ENCODE data around the gene FAM200A. TPM values are rescaled to one million over a fixed set of nuclear protein-coding genes. Genes with fewer than 3 reads are reported as not detected.
A peak's percentile ranks its signal among the peaks of the same experiment; 100 is the strongest.
"Not testable (repeated sequence)": the region's sequence is repeated elsewhere in the genome, so short reads cannot be mapped to it uniquely, and the experiment has no call there.

Gene FAM200A
- total and polyA plus RNA-seq, 5 donors from 2014 or later, result 3.1 to 10.8 (median 5.0) TPM

- no peak for DNase-seq
- H3K9me3 ChIP-seq (ENCODE audit: control insufficient read depth in 2 of 2, low read length in 2 of 2), result no peaks in the 10 kb centered on the region
- peak; percentile 59 to 61 for ATAC-seq (ENCODE audit: low read depth in 2 of 2)
These were observed 6.0 kb upstream of the FAM200A start for GRCh38 chr7:99557940-99558305.

DNA sequence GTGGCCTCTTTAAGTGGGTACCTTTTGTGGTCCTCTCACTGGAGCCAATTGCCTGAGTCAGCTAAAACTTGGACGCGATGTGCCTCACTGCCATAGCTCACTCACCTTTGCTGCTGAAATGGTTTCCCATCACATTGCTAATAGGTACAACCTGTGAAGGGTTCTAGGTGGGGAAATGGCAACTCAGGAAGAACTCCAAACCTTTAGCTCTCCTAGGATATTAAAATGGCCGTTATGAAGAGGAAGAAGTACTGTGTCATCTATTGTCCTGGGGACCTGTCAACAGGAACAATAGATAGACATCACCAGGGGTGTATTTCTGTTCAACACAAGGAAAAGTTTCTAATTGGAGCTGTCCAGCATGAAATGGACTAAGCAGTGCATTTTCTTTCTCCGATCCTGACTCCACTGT is 5.3 kb upstream of the FAM200A start:
- peaks cover 47% of the 10 kb centered on the region for H3K4me1 ChIP-seq (ENCODE audit: control insufficient read depth, insufficient read depth, low read length, poor library complexity, severe bottlenecking)
- no peaks in the 10 kb centered on the region for H3K9me3 ChIP-seq (ENCODE audit: control insufficient read depth in 2 of 2, low read length in 2 of 2)
- peak in 1 of 3 donors; percentile 16 for DNase-seq
- peaks cover 35% of the 10 kb centered on the region for H3K36me3 ChIP-seq (ENCODE audit: control insufficient read depth, insufficient read depth, low read length)
- H3K4me1 Mint-ChIP-seq, result peaks cover 13 to 66% (median 45%) of the 10 kb centered on the region in 4 donors
- H3K27ac Mint-ChIP-seq, result peak overlapping the region; percentile 99
- H3K27me3 Mint-ChIP-seq, result peaks cover 8% of the 10 kb centered on the region
- peak overlapping the region; percentile 98 for H3K4me3 ChIP-seq (ENCODE audit: low read depth, low read length)
- H3K36me3 Mint-ChIP-seq, result peaks cover 32% of the 10 kb centered on the region
- H3K27ac ChIP-seq (ENCODE audit: insufficient read depth, low read length, poor library complexity, severe bottlenecking), result peak overlapping the region; percentile 95
- H3K4me3 Mint-ChIP-seq, result peak overlapping the region; percentile 92 to 100 (median 96)
- H3K9me3 Mint-ChIP-seq, result peaks cover 0 to 2% (median 0%) of the 10 kb centered on the region in 7 donors
- H3K27me3 ChIP-seq (ENCODE audit: control insufficient read depth, insufficient read depth, low read length), result no peaks in the 10 kb centered on the region
- ATAC-seq (ENCODE audit: low read depth in 2 of 2), result no peak

More at GRCh38 chr7:99557940-99558305, 6.0 kb upstream of the FAM200A start:
- Histone ChIP-seq H3K27me3 (ENCODE audit: control insufficient read depth, insufficient read depth, low read length) (no peaks in the 10 kb centered on the region), H3K4me3 (ENCODE audit: low read depth, low read length) (peak overlapping the region; percentile 98), H3K27ac (ENCODE audit: insufficient read depth, low read length, poor library complexity, severe bottlenecking) (peak overlapping the region; percentile 95), H3K36me3 (ENCODE audit: control insufficient read depth, insufficient read depth, low read length) (peaks cover 42% of the 10 kb centered on the region), H3K4me1 (ENCODE audit: control insufficient read depth, insufficient read depth, low read length, poor library complexity, severe bottlenecking) (peaks cover 47% of the 10 kb centered on the region)
- Mint-ChIP-seq H3K9me3 (peaks cover 0 to 2% (median 0%) of the 10 kb centered on the region in 7 donors), H3K4me1 (peaks cover 12 to 68% (median 46%) of the 10 kb centered on the region in 4 donors), H3K27ac (peak overlapping the region; percentile 99), H3K4me3 (peak overlapping the region; percentile 92 to 100 (median 96)), H3K36me3 (peaks cover 40% of the 10 kb centered on the region), H3K27me3 (peaks cover 8% of the 10 kb centered on the region)

- DNase-seq (no peak), ATAC-seq (ENCODE audit: low read depth in 2 of 2) (no peak)
- Histone ChIP-seq H3K9me3 (ENCODE audit: control insufficient read depth in 2 of 2, low read length in 2 of 2) (no peaks in the 10 kb centered on the region), H3K27ac (ENCODE audit: insufficient read depth, low read length, poor library complexity, severe bottlenecking) (no peak overlapping the region), H3K4me3 (ENCODE audit: low read depth, low read length) (no peak overlapping the region), H3K27me3 (ENCODE audit: control insufficient read depth, insufficient read depth, low read length) (no peaks in the 10 kb centered on the region), H3K36me3 (ENCODE audit: control insufficient read depth, insufficient read depth, low read length) (peaks cover 15% of the 10 kb centered on the region), H3K4me1 (ENCODE audit: control insufficient read depth, insufficient read depth, low read length, poor library complexity, severe bottlenecking) (peaks cover 46% of the 10 kb centered on the region)
- Mint-ChIP-seq H3K27me3 (peaks cover 8% of the 10 kb centered on the region), H3K27ac (no peak overlapping the region), H3K36me3 (peaks cover 19% of the 10 kb centered on the region), H3K9me3 (peaks cover 0 to 2% (median 0%) of the 10 kb centered on the region in 7 donors), H3K4me1 (peaks cover 11 to 62% (median 41%) of the 10 kb centered on the region in 4 donors), H3K4me3 (peak overlapping the region in 3 of 4 donors; percentile 6 to 62 (median 15))
These were observed 3.0 kb upstream of the FAM200A start for GRCh38 chr7:99554939-99555338.

DNA sequence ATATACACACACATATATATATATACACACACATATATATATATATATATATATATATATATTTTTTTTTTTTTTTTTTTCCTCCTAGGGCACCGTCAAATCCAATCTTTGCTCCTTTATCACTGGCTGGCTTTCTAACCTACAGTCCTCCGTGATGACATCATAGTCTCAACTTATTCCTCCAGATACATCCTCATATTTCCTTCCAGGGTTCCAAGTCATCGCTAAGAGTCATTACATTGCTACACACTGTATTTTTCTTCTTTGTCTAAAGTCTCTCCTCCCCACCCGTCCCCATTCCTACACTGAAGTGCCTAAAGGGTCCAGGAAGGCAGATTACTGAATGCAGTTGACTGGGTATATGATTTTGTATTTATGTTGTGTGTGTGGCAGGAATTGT is 1.1 kb upstream of the FAM200A start:
- H3K9me3 Mint-ChIP-seq, result peaks cover 0 to 6% (median 0%) of the 10 kb centered on the region in 7 donors

DNA sequence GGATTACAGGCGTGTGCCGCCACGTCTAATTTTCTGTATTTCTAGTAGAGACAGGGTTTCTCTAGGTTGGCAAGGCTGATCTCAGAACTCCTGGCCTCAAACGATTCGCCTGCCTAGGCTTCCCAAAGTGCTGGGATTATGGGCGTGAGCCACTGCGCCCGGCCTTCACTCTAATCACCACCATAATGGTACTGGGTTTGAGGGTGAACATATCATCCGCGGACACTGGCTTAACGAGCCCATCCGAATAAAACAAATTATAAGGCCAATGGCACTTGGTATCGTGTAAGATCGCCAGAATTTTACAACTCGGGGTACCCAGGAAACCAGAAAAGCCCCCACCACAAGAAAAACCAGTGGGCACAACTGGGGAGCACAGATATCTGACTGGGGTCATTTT is 580 bp downstream of the FAM200A start:
- H3K4me1 Mint-ChIP-seq, result peaks cover 11 to 46% (median 30%) of the 10 kb centered on the region in 4 donors
- no peaks in the 10 kb centered on the region for H3K9me3 ChIP-seq (ENCODE audit: control insufficient read depth in 2 of 2, low read length in 2 of 2)
- H3K4me3 Mint-ChIP-seq, result peak overlapping the region; percentile 87 to 97 (median 92)
- ATAC-seq (ENCODE audit: low read depth in 2 of 2) (no peak), DNase-seq (no peak)
- H3K27ac Mint-ChIP-seq, result peak overlapping the region; percentile 95 to 99 (median 98)
- peak overlapping the region; percentile 89 for H3K4me3 ChIP-seq (ENCODE audit: low read depth, low read length)
- H3K4me1 ChIP-seq (ENCODE audit: control insufficient read depth, insufficient read depth, low read length, poor library complexity, severe bottlenecking), result peaks cover 18% of the 10 kb centered on the region
- peaks cover 28% of the 10 kb centered on the region for H3K36me3 ChIP-seq (ENCODE audit: control insufficient read depth, insufficient read depth, low read length)
- H3K27ac ChIP-seq (ENCODE audit: insufficient read depth, low read length, poor library complexity, severe bottlenecking), result peak overlapping the region; percentile 86
- no peaks in the 10 kb centered on the region for H3K27me3 ChIP-seq (ENCODE audit: control insufficient read depth, insufficient read depth, low read length)
- peaks cover 0 to 6% (median 0%) of the 10 kb centered on the region in 7 donors for H3K9me3 Mint-ChIP-seq
- H3K36me3 Mint-ChIP-seq, result peaks cover 22% of the 10 kb centered on the region
- no peaks in the 10 kb centered on the region for H3K27me3 Mint-ChIP-seq

More for the DNA sequence above, 1.1 kb upstream of the FAM200A start:
- no peaks in the 10 kb centered on the region for H3K9me3 ChIP-seq (ENCODE audit: control insufficient read depth in 2 of 2, low read length in 2 of 2)
- Mint-ChIP-seq H3K36me3 (peaks cover 24% of the 10 kb centered on the region), H3K4me1 (peaks cover 11 to 63% (median 40%) of the 10 kb centered on the region in 4 donors), H3K4me3 (peak overlapping the region in 2 of 4 donors; percentile 20 to 40), H3K27me3 (peaks cover 4% of the 10 kb centered on the region), H3K27ac (no peak overlapping the region)
- ATAC-seq (ENCODE audit: low read depth in 2 of 2) (no peak), DNase-seq (no peak)
- no peaks in the 10 kb centered on the region for H3K27me3 ChIP-seq (ENCODE audit: control insufficient read depth, insufficient read depth, low read length)
- peaks cover 19% of the 10 kb centered on the region for H3K36me3 ChIP-seq (ENCODE audit: control insufficient read depth, insufficient read depth, low read length)
- H3K27ac ChIP-seq (ENCODE audit: insufficient read depth, low read length, poor library complexity, severe bottlenecking), result no peak overlapping the region
- no peak overlapping the region for H3K4me3 ChIP-seq (ENCODE audit: low read depth, low read length)
- peaks cover 35% of the 10 kb centered on the region for H3K4me1 ChIP-seq (ENCODE audit: control insufficient read depth, insufficient read depth, low read length, poor library complexity, severe bottlenecking)

DNA sequence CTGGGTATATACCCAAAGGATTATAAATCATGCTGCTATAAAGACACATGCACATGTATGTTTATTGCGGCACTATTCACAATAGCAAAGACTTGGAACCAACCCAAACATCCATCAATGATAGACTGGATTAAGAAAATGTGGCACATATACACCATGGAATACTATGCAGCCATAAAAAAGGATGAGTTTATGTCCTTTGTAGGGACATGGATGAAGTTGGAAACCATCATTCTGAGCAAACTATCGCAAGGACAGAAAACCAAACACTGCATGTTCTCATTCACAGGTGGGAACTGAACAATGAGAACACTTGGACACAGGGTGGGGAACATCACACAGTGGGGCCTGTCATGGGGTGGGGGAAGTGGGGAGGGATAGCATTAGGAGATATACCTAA is 2.4 kb downstream of the FAM200A start:
- ATAC-seq (ENCODE audit: low read depth in 2 of 2); H3K4me3 ChIP-seq (ENCODE audit: low read depth, low read length); H3K27ac Mint-ChIP-seq; H3K27ac ChIP-seq (ENCODE audit: insufficient read depth, low read length, poor library complexity, severe bottlenecking); DNase-seq; H3K9me3 Mint-ChIP-seq; H3K27me3 Mint-ChIP-seq; H3K27me3 ChIP-seq (ENCODE audit: control insufficient read depth, insufficient read depth, low read length); H3K9me3 ChIP-seq (ENCODE audit: control insufficient read depth in 2 of 2, low read length in 2 of 2): not testable (repeated sequence)
- H3K36me3 ChIP-seq (ENCODE audit: control insufficient read depth, insufficient read depth, low read length), result peaks cover 13% of the 10 kb centered on the region
- peaks cover 10% of the 10 kb centered on the region for H3K4me1 ChIP-seq (ENCODE audit: control insufficient read depth, insufficient read depth, low read length, poor library complexity, severe bottlenecking)
- Mint-ChIP-seq H3K4me3 (peak overlapping the region in 2 of 4 donors; percentile 4 to 61), H3K4me1 (peaks cover 11 to 35% (median 22%) of the 10 kb centered on the region in 4 donors), H3K36me3 (peaks cover 15% of the 10 kb centered on the region)

- H3K27ac ChIP-seq (ENCODE audit: insufficient read depth, low read length, poor library complexity, severe bottlenecking); H3K4me1 ChIP-seq (ENCODE audit: control insufficient read depth, insufficient read depth, low read length, poor library complexity, severe bottlenecking); H3K4me1 Mint-ChIP-seq; H3K27me3 Mint-ChIP-seq; ATAC-seq (ENCODE audit: low read depth in 2 of 2); H3K27me3 ChIP-seq (ENCODE audit: control insufficient read depth, insufficient read depth, low read length); H3K27ac Mint-ChIP-seq; H3K4me3 ChIP-seq (ENCODE audit: low read depth, low read length); DNase-seq: not testable (repeated sequence)
- Mint-ChIP-seq H3K4me3 (peak overlapping the region in 1 of 4 donors; percentile 68), H3K9me3 (peaks cover 0 to 24% (median 10%) of the 10 kb centered on the region in 7 donors), H3K36me3 (peaks cover 12% of the 10 kb centered on the region)
- Histone ChIP-seq H3K9me3 (ENCODE audit: control insufficient read depth in 2 of 2, low read length in 2 of 2) (peaks cover 8 to 19% of the 10 kb centered on the region in 2 experiments), H3K36me3 (ENCODE audit: control insufficient read depth, insufficient read depth, low read length) (peaks cover 13% of the 10 kb centered on the region)
These were observed 6.6 kb downstream of the FAM200A start for GRCh38 chr7:99545308-99545707.

- Mint-ChIP-seq H3K9me3 (peaks cover 0 to 28% (median 11%) of the 10 kb centered on the region in 7 donors), H3K4me1 (peaks cover 0 to 2% (median 0%) of the 10 kb centered on the region in 4 donors), H3K36me3 (peaks cover 9% of the 10 kb centered on the region), H3K27ac (no peak overlapping the region), H3K27me3 (no peaks in the 10 kb centered on the region), H3K4me3 (no peak overlapping the region)
- Histone ChIP-seq H3K27me3 (ENCODE audit: control insufficient read depth, insufficient read depth, low read length) (no peaks in the 10 kb centered on the region), H3K36me3 (ENCODE audit: control insufficient read depth, insufficient read depth, low read length) (peaks cover 13% of the 10 kb centered on the region), H3K4me3 (ENCODE audit: low read depth, low read length) (no peak overlapping the region), H3K27ac (ENCODE audit: insufficient read depth, low read length, poor library complexity, severe bottlenecking) (no peak overlapping the region), H3K9me3 (ENCODE audit: control insufficient read depth in 2 of 2, low read length in 2 of 2) (peaks cover 13 to 26% of the 10 kb centered on the region in 2 experiments), H3K4me1 (ENCODE audit: control insufficient read depth, insufficient read depth, low read length, poor library complexity, severe bottlenecking) (no peaks in the 10 kb centered on the region)
- no peak for DNase-seq
- ATAC-seq (ENCODE audit: low read depth in 2 of 2), result no peak
These were observed 8.0 kb downstream of the FAM200A start for GRCh38 chr7:99543916-99544315.
